Fibroblast of gingiva (primary cell): ENCODE measurements around the gene PPIG.
"Not testable (repeated sequence)": the region's sequence is repeated elsewhere in the genome, so short reads cannot be mapped to it uniquely, and the experiment has no call there.

Experiments used
- DNase-seq: peaks from one replicate; pipeline ENCODE4 v3.0.0-alpha.2; 2011; ENCODE audit warnings: low read depth

The PPIG gene

GRCh38 chr2:169664600-169664977, 80.4 kb downstream of the PPIG start:
- DNase-seq = no peak

GRCh38 chr2:169664978-169665930, 81.1 kb downstream of the PPIG start:
- no peak for DNase-seq

- DNase-seq = no peak
These were observed 83.4 kb downstream of the PPIG start for GRCh38 chr2:169667583-169667982.

- no peak for DNase-seq
These were observed 86.1 kb downstream of the PPIG start for GRCh38 chr2:169670215-169670651.

GRCh38 chr2:169670937-169671336, 86.8 kb downstream of the PPIG start:
- no peak for DNase-seq

GRCh38 chr2:169672406-169672805, 88.3 kb downstream of the PPIG start:
- no peak for DNase-seq

- DNase-seq = no peak
These were observed 89.0 kb downstream of the PPIG start for GRCh38 chr2:169673106-169673505.

- no peak for DNase-seq
These were observed 89.8 kb downstream of the PPIG start for GRCh38 chr2:169673921-169674320.

- no peak for DNase-seq
These were observed 92.2 kb downstream of the PPIG start for GRCh38 chr2:169676357-169676756.

GRCh38 chr2:169676850-169677249, 92.7 kb downstream of the PPIG start:
- no peak for DNase-seq

- no peak for DNase-seq
These were observed 98.9 kb downstream of the PPIG start for GRCh38 chr2:169683054-169683424.

GRCh38 chr2:169683425-169684134, 99.4 kb downstream of the PPIG start:
- no peak for DNase-seq

- no peak for DNase-seq
These were observed 100.0 kb downstream of the PPIG start for GRCh38 chr2:169684135-169684565.

- DNase-seq = not testable (repeated sequence)
These were observed 100.6 kb downstream of the PPIG start for GRCh38 chr2:169684712-169685111.

GRCh38 chr2:169686825-169687224, 102.7 kb downstream of the PPIG start:
- DNase-seq = not testable (repeated sequence)

GRCh38 chr2:169687943-169688342, 103.8 kb downstream of the PPIG start:
- not testable (repeated sequence) for DNase-seq

GRCh38 chr2:169690958-169691357, 106.8 kb downstream of the PPIG start:
- no peak for DNase-seq
